Kasumi-1 (cell line): ENCODE results near the gene EP300.
"Not testable (repeated sequence)": the region's sequence is repeated elsewhere in the genome, so short reads cannot be mapped to it uniquely, and the experiment has no call there.

Experiments used
- DNase-seq, 2 experiments: peaks; one replicate each; lab custom pipeline; 2025; lab: John Stamatoyannopoulos, UW

The EP300 gene

GRCh38 chr22:41092023-41092817, at the start of gene EP300:
Gene EP300 (plus strand): TSS chr22:41092592. CDS start chr22:41093005, 413 bp downstream.
- peak; percentile 75 to 82 for DNase-seq

- peak; percentile 54 to 71 for DNase-seq
These were observed 48.7 kb upstream of the EP300 start for GRCh38 chr22:41043722-41044121.

GRCh38 chr22:41045575-41045974, 46.8 kb upstream of the EP300 start:
- not testable (repeated sequence) for DNase-seq

GRCh38 chr22:41047801-41048211, 44.6 kb upstream of the EP300 start:
- DNase-seq: no peak

- DNase-seq: not testable (repeated sequence)
These were observed 44.0 kb upstream of the EP300 start for GRCh38 chr22:41048345-41048744.

- no peak for DNase-seq
These were observed 43.3 kb upstream of the EP300 start for GRCh38 chr22:41048791-41049717.

- not testable (repeated sequence) for DNase-seq
These were observed 42.6 kb upstream of the EP300 start for GRCh38 chr22:41049795-41050194.

GRCh38 chr22:41050883-41051282, 41.5 kb upstream of the EP300 start:
- DNase-seq: no peak

- DNase-seq: no peak
These were observed 39.5 kb upstream of the EP300 start for GRCh38 chr22:41052661-41053490.

GRCh38 chr22:41057076-41057475, 35.3 kb upstream of the EP300 start:
- no peak for DNase-seq

GRCh38 chr22:41062146-41062545, 30.2 kb upstream of the EP300 start:
- DNase-seq: no peak

- not testable (repeated sequence) for DNase-seq
These were observed 28.1 kb upstream of the EP300 start for GRCh38 chr22:41064326-41064725.

GRCh38 chr22:41066341-41066740, 26.1 kb upstream of the EP300 start:
- DNase-seq: not testable (repeated sequence)

- DNase-seq: not testable (repeated sequence)
These were observed 24.4 kb upstream of the EP300 start for GRCh38 chr22:41067968-41068367.

- DNase-seq: no peak
These were observed 21.6 kb upstream of the EP300 start for GRCh38 chr22:41070665-41071331.

- DNase-seq: no peak
These were observed 18.3 kb upstream of the EP300 start for GRCh38 chr22:41074061-41074460.

GRCh38 chr22:41074466-41074865, 17.9 kb upstream of the EP300 start:
- no peak for DNase-seq

GRCh38 chr22:41074941-41075710, 17.3 kb upstream of the EP300 start:
- DNase-seq: no peak

- no peak for DNase-seq
These were observed 16.4 kb upstream of the EP300 start for GRCh38 chr22:41075946-41076345.

GRCh38 chr22:41076857-41077256, 15.5 kb upstream of the EP300 start:
- DNase-seq: no peak

GRCh38 chr22:41078931-41079330, 13.5 kb upstream of the EP300 start:
- DNase-seq: no peak
